HepG2 (cell line): Measurements from ENCODE around the gene SAA1. TPM values are rescaled to one million over a fixed set of nuclear protein-coding genes. Genes with fewer than 3 reads are reported as not detected.

ENCODE experiments used
- ATAC-seq: fragments of 200-7000 bp; cut with Tn5 transposase; 3 replicates; pipeline ENCODE4 v1.9.1; 2020; ENCODE audit warnings: mild to moderate bottlenecking, moderate library complexity
- BruUV-seq: library from RNA; stranded (reverse); fragments of 400-500 nt; replicated peaks from 2 replicates; lab custom pipeline; 2021; lab: Mats Ljungman, UMichigan
- CTCF ChIA-PET: fragments of 300-600 bp; formaldehyde crosslinking; extraction: SDS; loops from one replicate; lab custom pipeline; 2021; ENCODE audit warnings: low total read pairs, inconsistent platforms, low intra/inter-chr PET ratio; lab: Yijun Ruan, JAX
- POLR2A ChIA-PET: fragments of 350-600 bp; sonication (Branson Sonifier 250); formaldehyde crosslinking; loops from one replicate; lab custom pipeline; 2020; ENCODE audit warnings: antibody characterized with exemption, inconsistent platforms; lab: Yijun Ruan, JAX
- DNase-seq: peaks from one replicate; pipeline ENCODE4 v3.0.0-alpha.2; 2015; ENCODE audit warnings: low spot score
- FAIRE-seq: peaks from 3 replicates; lab custom pipeline; 2011; peaks lifted over from hg19 to GRCh38; lab: Jason Lieb, UNC
- H2AFZ ChIP-seq: one replicate; pipeline ENCODE4 v1.6.1; 2011; ENCODE audit warnings: low read length, inconsistent platforms
- H3K27ac ChIP-seq: fragments of 300-600 bp; 3 replicates; pipeline ENCODE4 v1.8.0; 2011; ENCODE audit warnings: mixed run types, mild to moderate bottlenecking, mixed read lengths, low read length, inconsistent platforms; ENCODE audit not compliant: insufficient read depth; ENCODE audit errors: extremely low read length
- H3K27me3 ChIP-seq, 2 experiments: fragments of 200-600 bp in 1 of 2; 2 replicates in 1 of 2; 3 replicates in 1 of 2; pipeline versions ENCODE4 v1.6.0 to v1.8.0; 2011; ENCODE audit warnings: low read length in 2 of 2, mild to moderate bottlenecking in 2 of 2, moderate library complexity in 2 of 2, inconsistent platforms in 1 of 2; ENCODE audit not compliant: insufficient read depth in 2 of 2, control insufficient read depth in 1 of 2
- H3K36me3 ChIP-seq, 2 experiments: fragments of 200-600 bp in 1 of 2; replicated peaks in 1 of 2; 2 replicates in 1 of 2; 3 replicates in 1 of 2; pipeline versions ENCODE4 v1.5.1 to v1.8.0; 2011; ENCODE audit warnings: low read length in 2 of 2, inconsistent platforms in 1 of 2; ENCODE audit not compliant: insufficient read depth in 2 of 2, control insufficient read depth in 1 of 2
- H3K4me1 ChIP-seq: 2 replicates; pipeline ENCODE4 v1.5.1; 2012; ENCODE audit warnings: low read length, inconsistent platforms; ENCODE audit not compliant: insufficient read depth
- H3K4me2 ChIP-seq: 2 replicates; pipeline ENCODE4 v1.6.0; 2011; ENCODE audit warnings: low read depth, low read length, inconsistent platforms
- H3K4me3 ChIP-seq, 3 experiments: fragments of 200-600 bp in 1 of 3; sonication (generic), shearing (Covaris generic) in 1 of 3; replicated peaks in 1 of 3; 2 replicates each; pipeline ENCODE4 v1.5.1; 2011 to 2016; ENCODE audit warnings: low read length in 3 of 3, inconsistent platforms in 2 of 3, low read depth in 2 of 3, mild to moderate bottlenecking in 2 of 3, control low read depth in 1 of 3, mixed read lengths in 1 of 3; ENCODE audit not compliant: insufficient read depth in 1 of 3
- H3K79me2 ChIP-seq: one replicate; pipeline ENCODE4 v1.6.1; 2011; ENCODE audit warnings: low read length, inconsistent platforms; ENCODE audit not compliant: insufficient read depth
- H3K9ac ChIP-seq: 2 replicates; pipeline ENCODE4 v1.6.0; 2011; ENCODE audit warnings: mild to moderate bottlenecking, low read depth, low read length, inconsistent platforms; ENCODE audit not compliant: insufficient read depth
- H3K9me3 ChIP-seq: 2 replicates; pipeline ENCODE4 v1.5.1; 2012; ENCODE audit warnings: mild to moderate bottlenecking, low read length
- H4K20me1 ChIP-seq: 2 replicates; pipeline ENCODE4 v1.6.0; 2011; ENCODE audit warnings: inconsistent platforms, mild to moderate bottlenecking, low read length, moderate library complexity; ENCODE audit not compliant: insufficient read depth
- ARNTL ChIP-seq: sonication (generic); formaldehyde crosslinking; IDR thresholded peaks from 2 replicates; pipeline ENCODE4 v1.4.0; 2020; ENCODE audit warnings: mild to moderate bottlenecking, missing genetic modification reagents
- NR2F2 ChIP-seq: IDR thresholded peaks from 2 replicates; pipeline ENCODE4 v1.6.1; 2012; ENCODE audit warnings: low read depth, inconsistent platforms, borderline replicate concordance
- SIN3A ChIP-seq: IDR thresholded peaks from 2 replicates; pipeline ENCODE4 v1.6.1; 2011; ENCODE audit warnings: low read depth, mild to moderate bottlenecking, control low read depth, low read length, borderline replicate concordance
- ZNF558 ChIP-seq: sonication (generic); formaldehyde crosslinking; IDR thresholded peaks from 2 replicates; pipeline ENCODE4 v1.9.0; 2022; ENCODE audit warnings: mild to moderate bottlenecking, missing genetic modification reagents, borderline replicate concordance
- WGBS: methylation state at CpG from one replicate; pipeline ENCODE4 v1.1.6; 2017; ENCODE audit warnings: low lambda C conversion rate; 5-methylcytosine and 5-hydroxymethylcytosine counted together
- in situ Hi-C: cut with HindIII; loops from 2 replicates; pipeline ENCODE4 v1.10.0; 2017; ENCODE audit warnings: low pct_unique_long_range_greater_than_20kb; ENCODE audit not compliant: extremely low pct_ligation_motif_present
- intact Hi-C: fragments of 100-400 bp; cut with micrococcal nuclease; formaldehyde crosslinking; loops from one replicate; pipeline ENCODE4 v1.10.0; 2022; ENCODE audit not compliant: unreplicated experiment
- polyA plus RNA-seq, 8 experiments: library from polyadenylated mRNA; depleted of rRNA in 3 of 8; stranded (reverse) in 7 of 8; unstranded in 1 of 8; fragments of >200 nt; fragmentation: Illumina TruSeq in 4 of 8; extraction: Trizol in 4 of 8; gene quantifications; 2 replicates each; pipeline versions ENCODE4 v1.2.1 to v1.2.3, GENCODE V29; 2011 to 2016; ENCODE audit warnings: low read depth in 4 of 8, missing spikeins in 1 of 8, mixed read lengths in 1 of 8; ENCODE audit not compliant: insufficient read depth in 1 of 8
- total RNA-seq, 5 experiments: library from RNA; depleted of rRNA; stranded (reverse); fragments of >200 nt; fragmentation: Illumina TruSeq; extraction: Trizol; gene quantifications; 2 replicates each; pipeline ENCODE4 v1.2.3, GENCODE V29; 2016; ENCODE audit warnings: low read depth in 1 of 5
- TF ChIP-seq, protein P1 (sequence below): sonication (generic); formaldehyde crosslinking; IDR thresholded peaks from 2 replicates; pipeline ENCODE4 v1.4.0; 2020; ENCODE audit warnings: missing genetic modification reagents, borderline replicate concordance
- TF ChIP-seq, protein P2 (sequence below): sonication (generic); formaldehyde crosslinking; IDR thresholded peaks from 2 replicates; pipeline ENCODE4 v1.8.0; 2022; ENCODE audit warnings: missing genetic modification reagents, mild to moderate bottlenecking, inconsistent platforms, borderline replicate concordance
- TF ChIP-seq, protein P3 (sequence below): sonication (generic); formaldehyde crosslinking; IDR thresholded peaks from 2 replicates; pipeline ENCODE4 v1.9.0; 2021; ENCODE audit warnings: mild to moderate bottlenecking, missing genetic modification reagents

Gene SAA1
- total and polyA plus RNA-seq, 2 of the 13 experiments (the other 11 are each of a cell fraction or from before 2014, with no cell fraction given), result not detected

DNA sequence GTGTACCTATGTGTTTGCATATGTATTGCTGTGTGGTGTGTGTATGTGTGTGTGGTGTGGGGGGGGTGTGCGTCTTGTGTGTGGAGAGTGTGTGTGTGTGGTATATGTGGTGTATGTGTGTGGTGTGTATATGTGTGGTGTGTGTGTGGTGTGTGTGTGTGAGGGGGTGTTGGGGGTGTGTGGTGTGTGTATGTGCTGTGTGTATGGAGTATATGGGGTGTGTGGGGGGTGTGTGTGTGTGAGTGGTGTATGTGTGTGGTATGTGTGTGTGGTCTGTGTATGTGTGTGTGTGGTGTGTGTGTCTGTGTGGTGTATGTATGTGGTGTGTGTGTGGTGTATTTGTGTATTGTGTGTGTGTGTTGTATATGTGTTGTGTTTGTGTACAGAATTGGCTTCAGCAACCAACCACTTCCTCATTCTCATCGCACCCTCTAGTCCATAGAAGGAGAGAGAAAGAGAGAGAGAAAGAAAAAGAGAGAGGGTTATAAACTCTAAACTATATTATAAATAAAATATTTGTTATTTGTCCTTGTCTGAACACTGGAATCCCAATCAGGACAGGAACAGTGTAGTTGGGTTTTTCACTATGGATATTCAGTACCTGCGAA is 43.1 kb upstream of the SAA1 start:
- ChIA-PET POLR2A (interaction anchor here (0.8 to 2.7 kb wide), 4 partner anchors 7 to 303 kb away, joined by 3 to 37 read pairs (median 4); partner anchors contain the start of gene SAA4), CTCF (no interaction called here)
- Histone ChIP-seq H3K4me3 (no peak overlapping the region), H3K27ac (peak overlapping the region; percentile 92), H3K4me2 (no peak overlapping the region; the same call in 1 of the 2 replicates), H2AFZ (no peak overlapping the region), H3K79me2 (no peaks in the 10 kb centered on the region), H3K4me1 (peaks cover 55% of the 10 kb centered on the region), H3K27me3 (no peaks in the 10 kb centered on the region), H4K20me1 (no peaks in the 10 kb centered on the region), H3K9ac (no peak overlapping the region)
- no TSS peak for BruUV-seq
- ATAC-seq, result no peak
- in situ Hi-C loops (no loop called here), intact Hi-C loops (no loop called here)
- 98% methylated on average over 3 of the region's 3 CpGs for WGBS
- TF ChIP-seq SIN3A (no peak), ZNF558 (CRISPR knock-in tag) (no peak), NR2F2 (no peak), ARNTL (CRISPR knock-in tag) (no peak)
- TF ChIP-seq, protein P1, sequence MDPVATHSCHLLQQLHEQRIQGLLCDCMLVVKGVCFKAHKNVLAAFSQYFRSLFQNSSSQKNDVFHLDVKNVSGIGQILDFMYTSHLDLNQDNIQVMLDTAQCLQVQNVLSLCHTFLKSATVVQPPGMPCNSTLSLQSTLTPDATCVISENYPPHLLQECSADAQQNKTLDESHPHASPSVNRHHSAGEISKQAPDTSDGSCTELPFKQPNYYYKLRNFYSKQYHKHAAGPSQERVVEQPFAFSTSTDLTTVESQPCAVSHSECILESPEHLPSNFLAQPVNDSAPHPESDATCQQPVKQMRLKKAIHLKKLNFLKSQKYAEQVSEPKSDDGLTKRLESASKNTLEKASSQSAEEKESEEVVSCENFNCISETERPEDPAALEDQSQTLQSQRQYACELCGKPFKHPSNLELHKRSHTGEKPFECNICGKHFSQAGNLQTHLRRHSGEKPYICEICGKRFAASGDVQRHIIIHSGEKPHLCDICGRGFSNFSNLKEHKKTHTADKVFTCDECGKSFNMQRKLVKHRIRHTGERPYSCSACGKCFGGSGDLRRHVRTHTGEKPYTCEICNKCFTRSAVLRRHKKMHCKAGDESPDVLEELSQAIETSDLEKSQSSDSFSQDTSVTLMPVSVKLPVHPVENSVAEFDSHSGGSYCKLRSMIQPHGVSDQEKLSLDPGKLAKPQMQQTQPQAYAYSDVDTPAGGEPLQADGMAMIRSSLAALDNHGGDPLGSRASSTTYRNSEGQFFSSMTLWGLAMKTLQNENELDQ (CRISPR knock-in tag), result no peak
- TF ChIP-seq, protein P2, sequence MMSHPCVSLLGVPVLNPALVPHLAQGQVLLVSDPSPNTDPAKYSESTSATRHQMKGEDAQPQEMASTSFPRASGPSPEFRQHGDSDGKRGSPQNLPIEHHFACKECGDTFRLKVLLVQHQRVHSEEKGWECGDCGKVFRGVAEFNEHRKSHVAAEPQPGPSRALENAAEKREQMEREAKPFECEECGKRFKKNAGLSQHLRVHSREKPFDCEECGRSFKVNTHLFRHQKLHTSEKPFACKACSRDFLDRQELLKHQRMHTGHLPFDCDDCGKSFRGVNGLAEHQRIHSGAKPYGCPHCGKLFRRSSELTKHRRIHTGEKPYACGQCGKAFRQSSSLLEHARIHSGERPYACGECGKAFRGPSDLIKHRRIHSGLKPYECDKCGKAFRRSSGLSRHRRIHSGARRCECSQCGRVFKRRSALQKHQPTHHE (CRISPR knock-in tag), result no peak
- TF ChIP-seq, protein P3, sequence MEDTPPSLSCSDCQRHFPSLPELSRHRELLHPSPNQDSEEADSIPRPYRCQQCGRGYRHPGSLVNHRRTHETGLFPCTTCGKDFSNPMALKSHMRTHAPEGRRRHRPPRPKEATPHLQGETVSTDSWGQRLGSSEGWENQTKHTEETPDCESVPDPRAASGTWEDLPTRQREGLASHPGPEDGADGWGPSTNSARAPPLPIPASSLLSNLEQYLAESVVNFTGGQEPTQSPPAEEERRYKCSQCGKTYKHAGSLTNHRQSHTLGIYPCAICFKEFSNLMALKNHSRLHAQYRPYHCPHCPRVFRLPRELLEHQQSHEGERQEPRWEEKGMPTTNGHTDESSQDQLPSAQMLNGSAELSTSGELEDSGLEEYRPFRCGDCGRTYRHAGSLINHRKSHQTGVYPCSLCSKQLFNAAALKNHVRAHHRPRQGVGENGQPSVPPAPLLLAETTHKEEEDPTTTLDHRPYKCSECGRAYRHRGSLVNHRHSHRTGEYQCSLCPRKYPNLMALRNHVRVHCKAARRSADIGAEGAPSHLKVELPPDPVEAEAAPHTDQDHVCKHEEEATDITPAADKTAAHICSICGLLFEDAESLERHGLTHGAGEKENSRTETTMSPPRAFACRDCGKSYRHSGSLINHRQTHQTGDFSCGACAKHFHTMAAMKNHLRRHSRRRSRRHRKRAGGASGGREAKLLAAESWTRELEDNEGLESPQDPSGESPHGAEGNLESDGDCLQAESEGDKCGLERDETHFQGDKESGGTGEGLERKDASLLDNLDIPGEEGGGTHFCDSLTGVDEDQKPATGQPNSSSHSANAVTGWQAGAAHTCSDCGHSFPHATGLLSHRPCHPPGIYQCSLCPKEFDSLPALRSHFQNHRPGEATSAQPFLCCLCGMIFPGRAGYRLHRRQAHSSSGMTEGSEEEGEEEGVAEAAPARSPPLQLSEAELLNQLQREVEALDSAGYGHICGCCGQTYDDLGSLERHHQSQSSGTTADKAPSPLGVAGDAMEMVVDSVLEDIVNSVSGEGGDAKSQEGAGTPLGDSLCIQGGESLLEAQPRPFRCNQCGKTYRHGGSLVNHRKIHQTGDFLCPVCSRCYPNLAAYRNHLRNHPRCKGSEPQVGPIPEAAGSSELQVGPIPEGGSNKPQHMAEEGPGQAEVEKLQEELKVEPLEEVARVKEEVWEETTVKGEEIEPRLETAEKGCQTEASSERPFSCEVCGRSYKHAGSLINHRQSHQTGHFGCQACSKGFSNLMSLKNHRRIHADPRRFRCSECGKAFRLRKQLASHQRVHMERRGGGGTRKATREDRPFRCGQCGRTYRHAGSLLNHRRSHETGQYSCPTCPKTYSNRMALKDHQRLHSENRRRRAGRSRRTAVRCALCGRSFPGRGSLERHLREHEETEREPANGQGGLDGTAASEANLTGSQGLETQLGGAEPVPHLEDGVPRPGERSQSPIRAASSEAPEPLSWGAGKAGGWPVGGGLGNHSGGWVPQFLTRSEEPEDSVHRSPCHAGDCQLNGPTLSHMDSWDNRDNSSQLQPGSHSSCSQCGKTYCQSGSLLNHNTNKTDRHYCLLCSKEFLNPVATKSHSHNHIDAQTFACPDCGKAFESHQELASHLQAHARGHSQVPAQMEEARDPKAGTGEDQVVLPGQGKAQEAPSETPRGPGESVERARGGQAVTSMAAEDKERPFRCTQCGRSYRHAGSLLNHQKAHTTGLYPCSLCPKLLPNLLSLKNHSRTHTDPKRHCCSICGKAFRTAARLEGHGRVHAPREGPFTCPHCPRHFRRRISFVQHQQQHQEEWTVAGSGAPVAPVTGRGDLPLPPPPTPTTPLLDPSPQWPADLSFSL (CRISPR knock-in tag), result peak; percentile 88
- TF ChIP-seq, all 625 proteins: peak for 1
- DNase-seq, result no peak
- FAIRE-seq, result peak; percentile 63
- no peaks in the 10 kb centered on the region for H3K9me3 ChIP-seq
- no peaks in the 10 kb centered on the region for H3K36me3 ChIP-seq
